H7 (cell line): ENCODE data around the gene NAXE. TPM values are rescaled to one million over a fixed set of nuclear protein-coding genes. Genes with fewer than 3 reads are reported as not detected.
A peak's percentile ranks its signal among the peaks of the same experiment; 100 is the strongest.
"Not testable (repeated sequence)": the region's sequence is repeated elsewhere in the genome, so short reads cannot be mapped to it uniquely, and the experiment has no call there.

Source experiments
- DNase-seq: peaks from one replicate; pipeline ENCODE4 v3.0.0; 2012
- H3K27me3 ChIP-seq: 2 replicates; pipeline ENCODE4 v1.6.0; 2011; ENCODE audit warnings: mild to moderate bottlenecking, low read length; ENCODE audit not compliant: control insufficient read depth, insufficient read depth
- H3K36me3 ChIP-seq: replicated peaks from 2 replicates; pipeline ENCODE4 v1.5.1; 2011; ENCODE audit warnings: low read length; ENCODE audit not compliant: control insufficient read depth, insufficient read depth
- H3K4me3 ChIP-seq: 2 replicates; pipeline ENCODE4 v1.5.1; 2011; ENCODE audit warnings: low read depth, mild to moderate bottlenecking, control low read depth, low read length, moderate library complexity; ENCODE audit not compliant: insufficient read depth
- total RNA-seq: library from RNA; depleted of rRNA; stranded (reverse); fragments of >200 nt; shearing (Covaris generic); gene quantifications from 2 replicates; pipeline ENCODE4 v1.2.3, GENCODE V29; 2014

NAXE gene
- total RNA-seq, 1 experiment from 2014 or later: 151 TPM

DNA sequence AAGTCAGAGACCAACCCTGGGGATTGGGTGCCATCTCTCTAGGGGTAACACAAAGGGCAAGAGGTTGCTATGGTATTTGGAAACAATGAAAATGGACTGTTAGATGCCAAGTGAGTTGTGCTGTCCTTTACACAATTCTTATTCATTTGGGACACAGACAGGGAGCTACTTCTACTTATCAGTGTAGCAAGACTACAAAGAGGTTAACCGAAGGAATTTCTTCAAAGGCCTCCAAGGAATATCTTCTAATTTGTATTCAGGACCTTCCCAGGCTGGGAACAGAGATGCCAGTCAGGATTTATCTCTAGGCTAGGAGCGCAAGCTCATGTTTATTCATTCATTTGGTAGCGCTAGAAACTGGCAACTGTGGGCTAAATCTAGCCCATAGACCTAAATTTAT lies 2.6 kb downstream of the NAXE start:
- peaks cover 46% of the 10 kb centered on the region for H3K36me3 ChIP-seq
- H3K4me3 ChIP-seq: no peak overlapping the region

DNA sequence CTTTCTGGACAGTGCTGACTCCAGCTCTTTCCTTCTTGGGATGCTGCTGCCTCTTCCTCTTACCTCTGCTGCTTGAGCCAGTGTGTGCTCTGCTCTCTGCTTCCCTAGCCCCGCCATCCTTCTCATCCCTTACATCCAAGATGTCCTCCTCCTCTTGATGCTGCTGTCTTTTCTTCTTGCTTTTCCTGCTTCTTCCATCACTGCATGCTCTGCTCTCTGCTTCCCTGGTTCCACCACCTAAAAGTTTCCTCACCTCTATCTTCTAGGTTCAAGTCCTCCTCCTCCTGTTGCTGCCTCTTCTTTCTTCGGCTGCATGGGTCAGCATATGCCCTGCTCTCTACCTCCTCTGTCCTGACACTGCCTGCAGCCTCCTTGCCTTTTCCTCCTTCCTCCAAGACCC lies 3.4 kb downstream of the NAXE start:
- DNase-seq: no peak

More for the DNA sequence above, 2.6 kb downstream of the NAXE start:
- no peak for DNase-seq
- H3K27me3 ChIP-seq: no peaks in the 10 kb centered on the region

DNA sequence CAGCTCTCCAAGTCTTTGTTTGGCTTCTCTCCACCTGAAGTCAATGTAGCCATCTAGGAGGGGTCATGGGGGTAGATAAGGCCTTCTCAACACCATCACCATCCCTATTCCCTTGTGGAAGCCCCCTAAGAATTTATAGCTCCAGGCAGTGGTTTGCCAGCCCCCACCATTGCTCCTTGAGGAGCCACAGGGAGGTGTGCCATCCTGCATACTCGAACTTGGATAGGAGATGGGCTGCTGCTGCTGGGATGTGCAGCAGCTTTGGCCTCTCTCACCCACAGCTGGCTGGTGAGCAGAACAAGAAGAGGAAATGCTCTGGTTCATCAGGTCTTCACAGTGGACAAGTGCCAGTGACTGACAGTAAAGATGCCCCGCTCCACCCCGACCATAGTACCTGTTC lies 4.8 kb downstream of the NAXE start:
- DNase-seq: no peak
- Histone ChIP-seq H3K27me3 (no peaks in the 10 kb centered on the region), H3K36me3 (peaks cover 46% of the 10 kb centered on the region), H3K4me3 (no peak overlapping the region)

More for the DNA sequence above, 3.4 kb downstream of the NAXE start:
- Histone ChIP-seq H3K27me3 (no peaks in the 10 kb centered on the region), H3K36me3 (peaks cover 46% of the 10 kb centered on the region), H3K4me3 (no peak overlapping the region)

DNA sequence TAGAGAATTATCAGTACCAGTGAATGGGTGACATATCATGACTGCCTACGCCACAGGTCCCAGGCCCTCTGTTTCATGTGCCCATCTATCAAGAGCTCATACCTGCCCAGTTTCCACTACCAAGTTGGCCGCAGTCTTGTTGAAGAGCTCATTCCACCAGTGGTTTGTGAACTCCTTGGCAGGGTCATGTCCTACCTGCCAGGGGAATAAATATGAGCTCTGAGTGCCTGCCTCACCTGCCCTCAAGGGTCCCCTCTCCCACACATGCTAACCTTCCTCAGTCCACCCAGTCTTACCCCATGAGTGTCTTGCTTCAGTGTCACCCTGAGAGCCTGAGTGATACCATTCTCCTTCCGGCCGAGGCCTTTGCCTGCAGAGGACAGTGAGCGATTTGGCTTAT lies 6.5 kb downstream of the NAXE start:
- Histone ChIP-seq H3K27me3 (no peaks in the 10 kb centered on the region), H3K36me3 (peaks cover 43% of the 10 kb centered on the region), H3K4me3 (no peak overlapping the region)
- DNase-seq: no peak

DNA sequence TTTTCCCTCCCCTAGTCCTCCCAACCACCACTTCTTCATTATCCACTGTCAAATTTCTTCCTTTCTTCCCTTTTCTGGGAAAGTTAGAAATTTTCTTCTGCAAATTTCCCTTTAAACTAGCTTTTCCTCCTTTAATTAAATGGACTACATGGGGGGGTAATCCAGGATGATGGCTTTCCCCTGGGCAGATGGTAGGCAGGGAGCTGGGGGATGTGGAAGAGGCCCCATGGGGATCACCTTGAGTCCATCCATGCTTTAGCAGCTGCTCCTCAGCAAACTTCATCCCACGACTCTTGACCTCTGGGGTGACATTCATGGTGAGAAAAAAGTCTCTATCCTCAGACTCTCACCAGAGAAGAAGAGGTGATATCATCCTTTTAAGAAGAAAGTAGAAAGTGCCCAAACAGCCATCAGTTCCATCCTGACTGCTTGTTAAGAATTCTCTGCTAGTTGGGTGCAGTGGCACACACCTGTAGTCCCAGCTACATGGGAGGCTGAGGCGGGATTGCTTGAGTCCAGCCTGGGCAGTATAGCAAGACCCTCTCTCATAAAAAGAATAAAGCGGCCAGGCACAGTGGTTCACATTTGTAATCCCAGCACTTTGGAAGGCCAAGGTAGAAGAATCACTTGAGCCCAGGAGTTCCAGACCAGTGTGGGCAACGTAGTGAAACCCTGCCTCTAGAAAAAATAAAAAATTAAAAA lies 7.3 kb downstream of the NAXE start:
- H3K36me3 ChIP-seq: peaks cover 37% of the 10 kb centered on the region
- H3K4me3 ChIP-seq: no peak overlapping the region
- H3K27me3 ChIP-seq: no peaks in the 10 kb centered on the region
- DNase-seq: no peak

DNA sequence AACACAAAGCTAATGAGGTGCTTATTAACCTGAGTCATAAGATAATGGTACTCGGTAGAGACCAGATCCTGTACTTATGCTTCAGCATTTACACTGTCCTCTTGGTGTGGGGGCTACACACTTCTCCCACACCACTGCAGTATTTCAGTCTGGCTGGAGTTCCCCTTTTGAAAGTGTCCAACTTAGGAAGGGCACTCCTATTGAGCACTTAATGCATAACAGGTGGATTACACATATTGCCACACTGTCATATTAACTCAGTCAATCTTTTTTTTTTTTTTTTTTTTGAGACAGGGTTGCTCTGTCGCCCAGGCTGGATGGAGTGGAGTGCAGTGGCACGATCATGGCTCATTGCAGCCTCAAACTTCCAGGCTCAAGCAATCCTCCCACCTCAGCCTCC lies 8.2 kb downstream of the NAXE start:
- no peaks in the 10 kb centered on the region for H3K27me3 ChIP-seq
- H3K4me3 ChIP-seq: no peak overlapping the region
- H3K36me3 ChIP-seq: peaks cover 32% of the 10 kb centered on the region
- no peak for DNase-seq

DNA sequence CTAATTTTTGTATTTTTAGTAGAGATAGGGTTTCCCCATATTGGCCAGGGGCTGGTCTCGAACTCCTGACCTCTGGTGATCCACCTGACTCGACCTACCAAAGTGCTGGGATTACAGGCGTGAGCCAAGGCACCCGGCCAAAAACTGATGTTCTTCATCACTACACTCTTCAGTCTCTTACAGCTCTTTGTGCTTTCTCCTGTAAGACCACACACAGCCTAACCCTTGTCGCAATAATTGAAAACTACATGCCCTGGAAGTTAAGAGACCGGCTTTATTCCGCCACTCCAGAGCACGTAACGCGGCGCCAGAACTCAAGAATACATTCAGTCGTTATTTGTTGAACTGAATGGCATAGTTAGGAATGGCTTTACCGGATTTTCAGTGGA lies 9.2 kb downstream of the NAXE start:
- Histone ChIP-seq H3K4me3 (peak overlapping the region; percentile 92), H3K36me3 (peaks cover 24% of the 10 kb centered on the region), H3K27me3 (no peaks in the 10 kb centered on the region)
- no peak for DNase-seq

DNA sequence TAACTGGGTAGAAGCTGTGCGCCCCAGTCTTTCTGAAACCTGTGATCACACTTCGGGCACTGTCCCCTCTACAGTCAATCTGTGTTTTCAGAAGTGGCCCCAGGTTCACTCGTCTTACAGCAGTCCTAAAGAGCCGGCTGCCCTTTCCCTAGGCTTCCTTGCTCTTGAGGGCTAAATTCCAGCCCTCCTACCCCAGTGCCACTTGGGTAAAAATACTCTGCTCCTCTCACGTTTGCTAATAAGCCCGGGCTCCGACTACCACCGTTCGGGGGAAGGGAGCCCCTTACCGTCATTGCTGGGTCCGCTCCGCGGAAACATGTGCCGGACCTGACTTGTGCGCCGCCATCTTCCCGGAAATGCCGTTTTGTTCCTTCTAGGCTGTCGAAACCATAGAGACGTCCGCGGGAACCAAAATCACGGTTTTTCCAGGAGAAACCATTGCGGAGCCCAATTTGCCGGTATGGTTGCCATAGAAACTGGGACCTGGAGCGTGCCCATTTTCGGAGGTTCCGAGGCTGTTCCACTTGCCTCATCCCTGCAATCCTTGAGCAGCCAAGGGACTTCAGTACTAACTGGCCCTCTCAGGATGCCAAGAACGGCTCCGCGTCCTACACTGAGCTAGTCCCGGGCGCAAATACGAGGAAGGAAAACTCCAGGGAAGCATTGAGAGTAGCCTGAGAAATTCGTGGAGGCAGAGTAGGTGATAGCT lies 9.7 kb downstream of the NAXE start, which contains the start of gene GPATCH4:
Gene GPATCH4 (minus strand): TSS at position 358 of the 709 bp plus-strand sequence.
- no peaks in the 10 kb centered on the region for H3K27me3 ChIP-seq
- DNase-seq: peak; percentile 79
- peak within 1 kb of the TSS; percentile 92 for H3K4me3 ChIP-seq
- H3K36me3 ChIP-seq: peaks cover 19% of the 10 kb centered on the region

DNA sequence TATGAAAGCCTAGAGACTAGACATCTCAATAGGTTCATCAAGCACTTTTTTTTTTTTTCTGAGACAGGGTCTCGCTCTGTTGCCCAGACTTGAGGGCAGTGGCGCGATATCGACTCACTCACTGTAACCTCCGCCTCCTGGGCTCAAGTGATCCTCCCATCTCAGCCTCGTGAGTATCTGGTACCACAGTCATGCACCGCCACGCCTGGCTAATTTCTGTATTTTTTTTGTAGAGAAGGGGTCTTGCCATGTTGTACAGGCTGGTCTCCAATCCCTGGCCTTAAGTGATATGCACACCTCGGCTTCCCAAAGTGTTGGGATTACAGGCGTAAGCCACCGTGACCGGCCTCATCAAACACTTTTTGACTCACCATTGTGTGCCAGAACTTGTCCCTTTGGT lies 10.3 kb downstream of the NAXE start:
- peak overlapping the region; percentile 92 for H3K4me3 ChIP-seq
- peaks cover 14% of the 10 kb centered on the region for H3K36me3 ChIP-seq
- no peak for DNase-seq
- no peaks in the 10 kb centered on the region for H3K27me3 ChIP-seq

DNA sequence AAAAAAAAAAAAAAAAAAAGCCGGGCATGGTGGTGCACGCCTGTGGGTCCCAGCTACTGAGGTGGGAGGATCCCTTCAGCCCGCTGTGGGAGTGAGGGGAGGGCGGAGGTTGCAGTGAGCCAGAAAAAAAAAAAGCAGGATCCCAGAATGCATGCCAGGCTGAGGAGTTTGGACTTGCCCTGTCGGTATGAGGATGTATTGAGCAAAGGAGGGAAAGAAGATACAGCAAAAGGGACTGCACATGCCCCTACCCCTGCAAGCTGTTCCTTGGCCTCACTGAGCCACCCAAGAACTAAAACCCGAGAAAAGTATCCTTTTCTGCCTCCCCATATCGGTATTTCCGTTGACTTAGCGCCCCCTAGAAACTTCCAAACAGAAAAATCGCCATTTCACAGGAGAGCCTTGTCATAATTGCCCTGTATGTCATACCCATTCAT lies 11.0 kb downstream of the NAXE start:
- Histone ChIP-seq H3K4me3 (no peak overlapping the region), H3K27me3 (no peaks in the 10 kb centered on the region), H3K36me3 (peaks cover 7% of the 10 kb centered on the region)
- peak; percentile 49 for DNase-seq

DNA sequence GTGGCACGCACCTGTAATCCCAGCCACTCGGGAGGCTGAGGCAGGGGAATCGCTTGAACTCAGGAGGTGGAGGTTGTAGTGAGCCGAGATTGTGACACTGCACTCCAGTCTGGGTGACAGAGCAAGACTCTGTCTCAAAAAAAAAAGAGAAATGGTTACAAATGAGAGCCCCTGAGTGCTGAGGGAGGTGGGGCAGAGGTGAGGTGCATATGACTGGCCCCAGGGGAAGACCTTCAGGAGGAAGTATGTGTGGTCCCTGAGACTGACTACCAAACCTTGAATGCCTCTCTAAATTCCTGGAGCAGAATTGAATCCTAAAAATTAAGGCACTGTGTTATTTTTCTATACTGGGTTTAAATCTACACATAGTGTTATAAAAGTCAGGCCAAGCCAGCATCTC lies 15.8 kb downstream of the NAXE start:
- H3K27me3 ChIP-seq, DNase-seq, H3K36me3 ChIP-seq, H3K4me3 ChIP-seq: not testable (repeated sequence)

DNA sequence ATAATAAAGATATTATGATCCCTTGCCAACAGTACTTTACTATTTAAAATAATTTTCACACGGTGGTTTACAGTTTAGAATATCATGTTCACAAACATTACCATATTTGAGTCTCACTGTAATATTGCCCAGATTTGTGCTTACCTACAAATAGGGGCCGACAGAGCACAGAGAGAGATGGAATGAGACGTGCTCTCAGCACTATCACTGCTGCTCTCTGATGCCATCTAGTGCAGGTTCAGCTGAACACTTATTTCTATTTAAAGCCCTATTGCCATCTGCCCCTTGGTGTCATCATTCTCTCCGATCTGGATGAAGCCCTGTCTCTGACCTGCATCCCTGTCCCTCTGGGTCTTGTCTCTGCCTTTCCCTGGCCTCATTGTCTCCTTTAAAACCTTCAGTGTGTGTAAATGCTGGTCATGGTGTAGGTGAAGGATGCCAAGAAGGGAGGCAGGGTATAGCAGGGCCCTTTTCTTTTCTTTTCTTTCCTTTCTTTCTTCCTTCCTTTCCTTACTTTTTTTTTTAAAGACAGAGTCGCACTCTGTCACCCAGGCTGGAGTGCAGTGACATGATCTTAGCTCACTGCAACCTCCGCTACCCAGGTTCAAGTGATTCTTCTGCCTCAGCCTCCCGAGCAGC lies 16.6 kb downstream of the NAXE start:
- Histone ChIP-seq H3K4me3 (no peak overlapping the region), H3K27me3 (no peaks in the 10 kb centered on the region; the same call in 1 of the 2 replicates), H3K36me3 (no peaks in the 10 kb centered on the region)
- peak; percentile 64 for DNase-seq

DNA sequence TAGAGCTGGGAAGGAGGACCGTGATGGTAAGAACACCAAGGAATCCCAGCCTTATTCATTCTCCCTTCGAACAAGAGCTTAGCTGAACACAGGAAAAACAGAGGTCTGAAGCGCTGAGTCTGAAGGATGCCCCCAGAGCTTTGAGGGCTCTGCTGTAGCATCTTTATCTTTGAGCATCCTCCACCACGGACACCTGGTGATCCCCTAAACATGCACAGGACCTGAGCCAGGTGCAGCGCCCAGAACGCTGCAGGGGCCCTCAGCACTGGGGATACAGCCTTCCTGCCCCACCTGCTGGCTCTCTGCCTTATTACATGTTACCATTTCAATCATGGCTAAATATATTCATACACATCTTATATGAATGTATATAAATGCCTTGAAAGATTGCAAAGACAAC lies 17.4 kb downstream of the NAXE start:
- Histone ChIP-seq H3K4me3 (no peak overlapping the region), H3K27me3 (no peaks in the 10 kb centered on the region; the same call in 1 of the 2 replicates), H3K36me3 (no peaks in the 10 kb centered on the region)
- peak; percentile 55 for DNase-seq

DNA sequence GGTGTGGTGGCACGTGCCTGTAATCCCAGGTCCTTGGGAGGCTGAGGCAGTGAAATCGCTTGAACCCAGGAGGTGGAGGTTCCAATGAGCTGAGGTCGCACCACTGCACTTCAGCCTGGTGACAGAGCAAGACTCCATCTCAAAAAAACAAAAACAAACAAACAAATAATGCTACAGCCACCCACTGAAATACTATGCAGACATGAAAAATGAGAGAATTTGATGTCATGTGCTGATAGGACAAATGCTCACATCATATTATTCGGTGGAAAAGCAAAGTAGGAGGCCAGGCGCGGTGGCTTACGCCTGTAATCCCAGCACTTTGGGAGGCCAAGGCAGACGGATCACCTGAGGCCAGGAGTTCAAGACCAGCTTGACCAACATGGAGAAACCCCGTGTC lies 18.5 kb downstream of the NAXE start:
- not testable (repeated sequence) for H3K4me3 ChIP-seq, H3K36me3 ChIP-seq, H3K27me3 ChIP-seq, DNase-seq

DNA sequence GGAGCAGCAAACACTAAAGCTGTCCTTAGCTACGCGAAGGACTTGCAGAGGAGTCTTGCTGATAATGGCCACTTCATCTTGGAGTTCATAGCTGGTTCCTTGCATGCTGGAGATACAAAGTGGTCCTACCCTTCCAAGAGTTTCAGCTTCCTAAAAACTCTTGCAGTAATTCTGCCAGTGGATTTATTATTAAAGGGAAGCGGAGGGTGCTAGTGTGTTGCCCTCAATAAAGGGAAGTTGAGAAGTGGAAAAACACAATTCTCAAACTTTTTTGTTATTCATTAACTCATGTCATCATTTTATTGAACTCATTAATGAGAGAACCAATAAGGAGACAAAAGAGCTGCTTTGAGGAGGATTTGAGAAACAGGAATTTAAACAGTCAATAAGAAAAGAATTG lies 21.1 kb downstream of the NAXE start:
- H3K36me3 ChIP-seq: no peaks in the 10 kb centered on the region
- no peak for DNase-seq
- H3K4me3 ChIP-seq: no peak overlapping the region
- H3K27me3 ChIP-seq: no peaks in the 10 kb centered on the region; the same call in 1 of the 2 replicates
